IPS DF 19.7 (cell line): Measurements from ENCODE around the gene APOBEC3B.
"Not testable (repeated sequence)": the region's sequence is repeated elsewhere in the genome, so short reads cannot be mapped to it uniquely, and the experiment has no call there.

Experiments
- DNase-seq: peaks from one replicate; pipeline ENCODE4 v3.0.0-alpha.2; 2013; ENCODE audit warnings: low read depth, low spot score

Gene APOBEC3B

GRCh38 chr22:38981992-38982927 lies at the start of gene APOBEC3B:
TSS of gene APOBEC3B (plus strand) at chr22:38982347. CDS start at chr22:38982454, 107 bp downstream.
- no peak for DNase-seq

GRCh38 chr22:38935023-38935422 lies 47.1 kb upstream of the APOBEC3B start:
- DNase-seq: no peak

- DNase-seq: no peak
Measured at GRCh38 chr22:38935616-38936015, 46.5 kb upstream of the APOBEC3B start.

- DNase-seq: no peak
Measured at GRCh38 chr22:38936562-38936961, 45.6 kb upstream of the APOBEC3B start.

- DNase-seq: no peak
Measured at GRCh38 chr22:38937036-38937435, 45.1 kb upstream of the APOBEC3B start.

- no peak for DNase-seq
Measured at GRCh38 chr22:38937541-38937940, 44.6 kb upstream of the APOBEC3B start.

GRCh38 chr22:38938221-38938620 lies 43.9 kb upstream of the APOBEC3B start:
- DNase-seq: no peak

- no peak for DNase-seq
Measured at GRCh38 chr22:38938925-38939324, 43.2 kb upstream of the APOBEC3B start.

- DNase-seq: no peak
Measured at GRCh38 chr22:38940811-38941384, 41.2 kb upstream of the APOBEC3B start.

- no peak for DNase-seq
Measured at GRCh38 chr22:38941488-38941987, 40.6 kb upstream of the APOBEC3B start.

- no peak for DNase-seq
Measured at GRCh38 chr22:38942702-38943101, 39.4 kb upstream of the APOBEC3B start.

GRCh38 chr22:38943201-38943600 lies 38.9 kb upstream of the APOBEC3B start:
- no peak for DNase-seq

- DNase-seq: no peak
Measured at GRCh38 chr22:38943882-38944281, 38.3 kb upstream of the APOBEC3B start.

- DNase-seq: no peak
Measured at GRCh38 chr22:38944653-38945052, 37.5 kb upstream of the APOBEC3B start.

GRCh38 chr22:38945706-38946338 lies 36.3 kb upstream of the APOBEC3B start:
- DNase-seq: not testable (repeated sequence)

- DNase-seq: no peak
Measured at GRCh38 chr22:38946771-38947170, 35.4 kb upstream of the APOBEC3B start.

GRCh38 chr22:38947321-38948140 lies 34.6 kb upstream of the APOBEC3B start:
- no peak for DNase-seq

- DNase-seq: no peak
Measured at GRCh38 chr22:38948181-38948940, 33.8 kb upstream of the APOBEC3B start.

GRCh38 chr22:38949889-38950405 lies 32.2 kb upstream of the APOBEC3B start:
- DNase-seq: no peak

- DNase-seq: no peak
Measured at GRCh38 chr22:38950527-38951295, 31.4 kb upstream of the APOBEC3B start.
